Kidney glomerular epithelial cell (primary cell): ENCODE results near the gene DLGAP1.

Source experiments
- DNase-seq: peaks from one replicate; lab custom pipeline; 2025; lab: John Stamatoyannopoulos, UW

Gene DLGAP1

GRCh38 chr18:3468833-3469232 lies 986.3 kb downstream of the DLGAP1 start:
- DNase-seq, result no peak

DNA sequence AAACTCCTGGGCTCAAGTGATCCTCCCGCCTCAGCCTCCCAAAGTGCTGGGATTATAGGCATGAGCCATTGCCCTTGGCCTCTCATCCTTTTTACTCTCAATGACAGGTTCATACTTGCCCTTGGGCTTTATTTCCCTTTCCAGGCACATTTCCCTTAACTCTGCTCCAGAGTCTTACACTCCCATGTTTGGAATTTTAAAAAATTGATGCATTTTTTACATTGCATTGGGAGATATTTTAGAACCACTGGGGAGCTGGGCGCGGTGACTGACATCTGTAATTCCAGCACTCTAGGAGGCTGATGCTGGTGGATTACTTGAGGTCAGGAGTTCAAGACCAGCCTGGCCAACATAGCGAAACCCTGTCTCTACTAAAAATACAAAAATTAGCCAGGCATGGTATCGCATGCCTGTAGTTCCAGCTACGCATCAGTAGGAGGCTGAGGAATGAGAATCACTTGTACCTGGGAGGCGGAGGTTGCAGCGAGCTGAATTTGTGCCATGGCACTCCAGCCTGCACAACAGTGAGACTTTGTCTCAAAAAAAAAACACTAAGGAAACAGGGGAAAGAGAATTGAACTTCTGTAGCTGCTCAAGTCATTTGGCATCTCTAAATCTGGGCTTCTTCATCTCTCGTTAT lies 986.9 kb downstream of the DLGAP1 start:
- no peak for DNase-seq

DNA sequence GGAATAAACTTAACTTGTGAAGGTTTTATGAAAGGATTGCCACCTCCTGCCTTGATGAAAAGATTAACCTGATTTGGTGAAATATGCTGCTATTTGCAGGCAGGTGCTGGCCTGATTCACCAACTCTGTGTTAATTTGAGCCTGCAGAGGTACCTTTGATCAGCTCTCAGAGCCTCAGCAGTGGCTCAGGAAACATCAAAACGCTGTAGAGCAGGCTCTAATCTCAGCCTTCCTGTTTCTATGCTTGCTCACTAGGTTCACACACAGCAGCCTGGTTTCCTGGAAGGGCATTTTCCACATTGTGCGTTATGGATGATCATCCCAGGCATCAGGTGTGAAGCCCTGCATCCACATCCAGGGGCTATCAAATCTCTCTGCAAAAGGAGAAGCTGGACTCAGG lies 988.2 kb downstream of the DLGAP1 start:
- no peak for DNase-seq

DNA sequence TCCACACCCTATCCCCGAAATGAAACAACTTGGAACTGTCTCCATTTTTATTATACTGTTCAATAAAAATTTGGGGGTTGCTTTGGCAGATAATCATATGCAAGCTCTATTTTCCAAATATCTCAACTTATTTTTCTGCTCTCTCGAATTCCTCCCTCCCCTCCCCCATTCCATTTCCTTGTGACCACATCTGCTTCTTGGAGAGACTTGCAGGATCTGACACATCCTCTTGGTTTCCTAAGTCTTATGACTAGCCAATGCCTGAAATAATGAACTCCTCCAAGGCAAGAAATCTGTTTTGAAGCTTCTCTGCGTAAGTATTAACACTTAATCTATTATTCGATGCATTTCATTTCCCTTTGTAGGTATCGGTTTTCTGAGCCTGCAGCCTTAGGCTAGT lies 989.1 kb downstream of the DLGAP1 start:
- DNase-seq, result no peak

GRCh38 chr18:3463051-3463450 lies 992.1 kb downstream of the DLGAP1 start:
- DNase-seq, result no peak

DNA sequence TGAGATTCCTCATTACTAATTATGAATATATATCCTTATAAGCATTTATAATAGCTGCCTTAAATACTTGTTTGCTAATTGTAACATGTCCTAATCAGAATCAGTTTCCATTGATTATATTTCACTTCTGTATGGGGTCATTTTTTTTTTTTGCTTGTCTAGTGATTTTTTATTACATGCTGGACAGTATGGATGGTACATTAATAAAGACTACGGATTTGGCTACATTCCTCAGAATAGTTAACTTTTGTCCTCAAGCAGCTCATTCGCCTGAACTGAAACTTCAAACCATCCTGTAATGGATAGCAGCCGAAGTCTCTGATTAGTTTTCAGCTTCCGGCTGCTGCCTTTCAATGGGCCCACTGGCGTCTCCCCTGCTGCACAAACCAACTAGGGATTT lies 993.4 kb downstream of the DLGAP1 start:
- DNase-seq, result no peak

- no peak for DNase-seq
Observed at GRCh38 chr18:3460823-3461398, 994.2 kb downstream of the DLGAP1 start.

DNA sequence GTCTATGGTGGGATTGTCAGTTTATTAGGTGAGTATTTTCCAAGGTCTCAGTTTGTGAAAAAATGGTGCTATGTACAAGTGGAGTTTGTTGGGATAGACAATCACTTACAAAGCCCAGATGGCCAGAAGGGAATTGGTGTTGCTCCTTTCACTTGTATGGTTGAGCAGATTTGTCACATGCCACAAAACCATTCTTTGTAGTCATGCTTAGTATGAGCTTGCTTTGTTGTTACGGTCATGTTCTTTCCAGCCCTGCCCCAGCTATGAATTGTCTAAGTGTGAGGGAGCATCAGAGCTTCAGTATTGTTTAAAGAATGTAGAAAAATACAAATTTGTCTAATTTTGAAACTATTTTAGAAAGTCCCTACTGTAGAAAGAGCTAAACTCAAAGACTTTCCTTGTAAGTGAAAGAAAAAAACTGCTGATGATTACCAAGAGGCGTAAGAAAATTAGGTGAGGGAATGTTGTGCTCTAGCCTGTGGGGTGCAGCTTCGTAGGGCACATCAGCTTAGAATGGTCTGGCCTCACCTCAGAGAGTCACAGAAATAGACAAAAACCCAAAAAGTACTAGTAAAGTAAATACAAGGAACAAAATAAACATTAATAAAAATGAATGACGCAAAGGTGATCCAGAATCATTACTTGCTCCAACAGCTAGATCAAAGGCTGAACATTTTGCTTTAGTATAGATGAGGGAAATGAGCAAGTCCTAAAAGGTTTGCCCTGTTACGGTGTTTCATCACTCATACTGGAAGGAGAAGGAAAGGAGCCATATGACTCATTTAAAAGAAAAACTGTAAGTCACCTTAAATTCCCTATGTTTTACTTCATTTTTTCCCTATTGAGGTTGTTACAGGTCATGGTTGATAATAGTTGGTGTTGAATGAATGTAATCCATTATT lies 995.9 kb downstream of the DLGAP1 start:
- DNase-seq, result peak; percentile 35

DNA sequence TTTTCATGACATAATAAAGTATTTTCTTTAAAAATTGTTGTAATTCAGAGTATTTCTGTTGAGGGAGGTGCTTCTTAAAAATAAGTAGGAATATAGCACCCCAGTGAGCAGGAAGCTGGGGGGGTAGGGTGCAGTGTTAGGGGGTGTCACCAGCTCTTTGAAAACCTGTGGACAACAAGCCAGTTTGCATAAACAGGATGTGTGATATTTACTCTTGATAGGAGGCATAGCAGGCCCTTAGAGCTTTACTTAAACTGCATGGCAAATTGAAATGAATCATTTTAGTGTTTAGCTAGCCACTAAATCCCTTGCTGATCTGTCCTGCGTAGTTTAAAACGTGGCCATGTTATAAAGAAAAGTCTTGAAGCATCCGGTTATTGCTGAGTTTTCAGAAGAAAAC lies 996.7 kb downstream of the DLGAP1 start:
- no peak for DNase-seq

DNA sequence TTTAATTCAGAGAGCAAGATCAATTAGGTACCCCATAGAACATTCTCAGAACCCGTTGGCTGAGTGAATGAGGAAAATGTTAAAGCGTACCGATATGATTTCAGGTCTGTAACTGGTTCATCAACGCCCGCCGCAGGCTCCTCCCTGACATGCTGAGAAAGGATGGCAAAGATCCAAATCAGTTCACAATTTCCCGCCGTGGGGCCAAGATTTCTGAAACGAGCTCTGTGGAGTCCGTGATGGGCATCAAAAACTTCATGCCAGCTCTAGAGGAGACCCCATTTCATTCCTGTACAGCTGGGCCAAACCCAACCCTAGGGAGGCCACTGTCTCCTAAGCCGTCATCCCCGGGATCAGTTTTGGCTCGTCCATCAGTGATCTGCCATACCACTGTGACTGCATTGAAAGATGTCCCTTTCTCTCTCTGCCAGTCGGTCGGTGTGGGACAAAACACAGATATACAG lies 997.8 kb downstream of the DLGAP1 start:
- no peak for DNase-seq

GRCh38 chr18:3456686-3457069 lies 998.4 kb downstream of the DLGAP1 start:
- DNase-seq, result peak; percentile 78

DNA sequence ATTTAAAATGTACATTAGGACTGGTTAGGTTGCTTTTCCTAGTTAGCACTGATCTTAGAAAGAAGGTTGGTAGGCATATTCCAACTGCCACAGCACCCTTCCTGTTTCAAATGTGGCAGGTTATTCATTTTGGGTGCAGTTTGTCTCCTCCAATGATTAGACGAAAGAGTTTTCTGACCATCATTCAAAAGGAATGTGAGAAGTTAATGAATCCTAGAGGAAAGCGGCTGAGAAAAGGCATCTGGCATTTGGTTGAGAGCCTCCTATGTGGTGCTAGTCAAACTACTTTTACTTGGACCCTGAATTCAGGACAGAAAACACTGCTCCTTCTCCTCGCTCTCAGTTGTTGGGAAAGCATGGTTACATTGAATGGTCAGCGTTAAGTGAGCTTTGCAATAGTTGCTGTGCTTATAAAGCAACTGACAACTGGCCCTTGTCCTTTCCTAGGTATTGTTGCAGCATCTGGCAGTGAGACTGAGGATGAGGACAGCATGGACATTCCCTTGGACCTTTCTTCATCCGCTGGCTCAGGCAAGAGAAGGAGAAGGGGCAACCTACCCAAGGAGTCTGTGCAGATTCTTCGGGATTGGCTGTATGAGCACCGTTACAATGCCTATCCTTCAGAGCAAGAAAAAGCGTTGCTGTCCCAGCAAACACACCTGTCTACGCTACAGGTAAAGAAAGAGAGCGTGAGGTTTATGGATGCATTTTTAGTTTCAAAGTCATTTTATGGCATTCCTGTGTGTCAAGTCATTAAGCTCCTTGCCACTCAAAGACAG lies 999.0 kb downstream of the DLGAP1 start:
- peak; percentile 80 for DNase-seq

DNA sequence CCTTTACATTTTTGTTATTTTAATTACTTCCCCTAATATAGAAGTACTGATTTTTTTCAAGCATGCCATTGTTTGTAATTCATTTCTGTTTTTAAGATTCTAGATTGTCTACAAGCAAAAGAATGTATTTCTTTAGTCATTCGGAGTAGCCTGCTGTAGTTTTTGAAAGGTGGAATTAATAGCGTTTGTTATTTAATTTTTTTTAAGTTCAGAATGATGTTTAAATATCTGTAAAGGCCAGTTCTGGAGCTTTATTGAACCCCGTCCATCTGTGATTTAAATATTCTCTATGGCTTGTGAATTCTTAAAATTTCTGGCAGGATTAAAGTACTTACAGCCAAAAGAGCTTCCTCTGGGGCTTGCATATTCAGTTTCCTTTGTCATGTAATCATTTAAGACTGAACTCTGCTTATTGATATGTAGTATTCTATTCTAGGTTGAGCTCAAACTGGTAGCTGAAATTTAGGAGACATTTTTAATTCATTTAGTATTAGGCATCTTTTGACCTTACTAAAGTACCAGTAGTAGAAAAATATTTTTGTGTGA lies 999.9 kb downstream of the DLGAP1 start:
- DNase-seq, result no peak

GRCh38 chr18:3454365-3455089 lies 1000.6 kb downstream of the DLGAP1 start:
- peak; percentile 59 for DNase-seq

- DNase-seq, result peak; percentile 83
Observed at GRCh38 chr18:3453540-3454364, 1001.4 kb downstream of the DLGAP1 start.

- DNase-seq, result peak; percentile 39
Observed at GRCh38 chr18:3452750-3453539, 1002.2 kb downstream of the DLGAP1 start.

DNA sequence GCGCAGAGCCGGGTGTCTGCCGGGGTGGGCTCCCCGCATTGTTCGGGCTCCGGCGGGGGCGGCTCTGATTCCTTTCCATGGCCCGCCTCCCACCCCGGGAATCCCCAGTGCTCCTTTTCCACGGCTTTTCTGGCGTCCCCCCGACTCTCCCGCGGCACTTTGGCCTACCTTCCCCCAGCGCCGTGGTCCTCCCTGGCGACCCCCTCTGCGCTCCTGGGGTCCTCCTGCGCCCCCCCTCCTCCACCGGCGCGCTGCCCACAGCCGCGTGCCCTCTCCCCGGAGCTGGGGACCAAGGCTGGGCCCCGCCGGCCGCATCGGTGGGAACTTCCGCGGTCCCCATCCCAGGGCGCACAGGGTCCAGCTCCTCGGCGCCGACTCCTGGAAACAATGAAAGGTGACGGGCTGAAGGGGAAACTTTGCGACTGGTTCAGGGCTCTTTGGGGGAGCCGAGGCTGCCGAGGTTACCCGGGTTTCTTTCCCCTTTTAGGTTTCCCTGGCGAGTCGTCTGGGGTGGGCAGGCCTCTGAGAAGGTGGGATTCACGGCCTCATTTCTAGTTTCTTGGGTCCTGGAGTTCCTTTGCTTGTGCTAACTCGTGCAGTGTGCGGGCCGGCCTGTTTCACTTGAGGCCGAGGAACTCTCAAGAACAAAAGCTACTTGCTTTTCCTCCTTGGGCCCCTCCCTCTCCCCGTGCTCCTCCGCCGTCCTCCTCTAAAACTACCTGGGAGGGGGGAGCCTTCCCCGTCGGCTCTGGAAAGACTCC lies 1002.9 kb downstream of the DLGAP1 start:
- no peak for DNase-seq

DNA sequence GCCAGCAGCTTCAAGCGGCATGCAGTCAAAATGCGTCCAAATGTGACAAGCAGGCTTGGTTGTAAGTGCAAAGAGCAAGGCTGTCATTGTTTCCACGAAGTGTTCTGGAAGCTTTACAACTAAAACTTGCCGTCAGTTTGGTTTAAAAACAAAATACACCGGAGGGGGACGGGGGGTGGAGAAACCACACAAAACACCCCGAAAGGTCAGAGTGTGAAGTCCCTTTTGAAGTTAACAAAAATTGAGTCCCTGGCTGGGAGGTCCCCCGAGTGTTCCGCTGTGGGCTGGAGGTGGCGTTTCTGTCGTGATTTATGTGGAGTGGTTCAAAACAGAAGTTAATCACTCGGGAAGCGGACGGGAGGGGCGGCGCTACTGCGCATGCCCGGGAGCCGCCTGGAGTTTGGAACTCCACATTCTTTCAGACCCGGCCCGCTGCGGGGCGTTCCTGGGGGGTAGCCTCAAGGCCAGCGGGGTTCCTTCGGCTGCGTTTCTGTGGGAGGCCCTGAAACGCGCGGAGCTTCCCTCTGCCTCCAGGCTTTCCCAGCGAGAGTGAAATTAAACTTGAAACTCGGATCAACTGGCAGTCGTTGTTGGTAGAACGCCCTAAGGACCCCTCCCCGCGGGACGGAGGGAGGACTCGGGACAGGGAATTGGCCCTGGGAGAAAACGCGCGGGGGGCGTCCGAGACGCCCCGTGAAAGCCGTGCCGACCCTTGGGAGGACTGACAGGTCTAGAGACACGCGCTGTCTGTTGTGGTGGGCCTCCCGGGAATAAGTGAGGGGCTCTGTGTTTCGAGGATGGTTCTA lies 1003.7 kb downstream of the DLGAP1 start:
- DNase-seq, result peak; percentile 50
